GM12865 (cell line): Measurements from ENCODE around the gene HOXC6.

Experiments
- DNase-seq: peaks from one replicate; pipeline ENCODE4 v3.0.0; 2010; ENCODE audit warnings: low read depth
- H3K4me3 ChIP-seq: 2 replicates; pipeline ENCODE4 v1.5.1; 2011; ENCODE audit warnings: mild to moderate bottlenecking, low read depth, low read length, control low read depth
- CTCF ChIP-seq: IDR thresholded peaks from 2 replicates; pipeline ENCODE4 v1.5.1; 2011; ENCODE audit warnings: low read length, control low read depth, low read depth, inconsistent platforms; ENCODE audit not compliant: insufficient read depth; ENCODE audit errors: missing control alignments

The HOXC6 gene

DNA sequence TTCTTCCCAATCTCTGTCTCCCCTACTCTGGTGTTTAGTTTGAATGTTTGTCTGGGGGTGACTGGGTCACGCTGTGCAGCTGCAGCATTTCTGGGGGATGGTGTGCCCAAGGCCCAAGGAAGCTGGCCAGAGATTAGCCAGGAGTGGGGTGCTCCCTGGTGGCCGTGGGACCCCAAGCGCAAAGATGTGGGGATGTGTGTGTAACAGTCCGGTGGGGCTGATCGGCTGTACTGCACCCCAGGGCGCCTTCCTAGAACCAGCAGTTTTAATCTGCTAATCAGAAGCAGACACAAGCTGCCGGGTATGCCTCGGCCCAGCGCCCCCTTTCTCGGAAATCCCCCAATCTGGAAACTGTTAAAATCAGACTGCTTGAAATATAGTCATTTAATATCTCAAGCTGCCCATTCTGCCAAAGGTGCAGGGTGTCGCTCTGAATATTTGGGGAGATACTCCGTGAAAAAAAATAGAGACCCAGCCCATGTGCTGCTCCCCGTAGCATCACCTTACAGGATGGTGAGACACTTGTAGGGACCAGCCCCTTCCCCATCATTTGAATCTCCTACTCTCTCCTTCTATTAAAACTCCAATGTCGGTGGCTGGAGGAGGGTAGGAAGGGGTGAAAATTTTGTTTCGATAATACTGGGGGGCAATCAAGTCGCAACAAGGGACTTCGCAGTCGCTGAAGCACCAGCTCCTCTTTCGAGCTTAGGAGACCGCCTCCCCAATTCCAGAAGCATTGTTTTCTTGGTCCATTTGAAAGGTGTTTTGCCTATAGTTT is 24.0 kb upstream of the HOXC6 start:
- TF ChIP-seq CTCF, result no peak
- DNase-seq, result no peak
- no peak overlapping the region for H3K4me3 ChIP-seq

DNA sequence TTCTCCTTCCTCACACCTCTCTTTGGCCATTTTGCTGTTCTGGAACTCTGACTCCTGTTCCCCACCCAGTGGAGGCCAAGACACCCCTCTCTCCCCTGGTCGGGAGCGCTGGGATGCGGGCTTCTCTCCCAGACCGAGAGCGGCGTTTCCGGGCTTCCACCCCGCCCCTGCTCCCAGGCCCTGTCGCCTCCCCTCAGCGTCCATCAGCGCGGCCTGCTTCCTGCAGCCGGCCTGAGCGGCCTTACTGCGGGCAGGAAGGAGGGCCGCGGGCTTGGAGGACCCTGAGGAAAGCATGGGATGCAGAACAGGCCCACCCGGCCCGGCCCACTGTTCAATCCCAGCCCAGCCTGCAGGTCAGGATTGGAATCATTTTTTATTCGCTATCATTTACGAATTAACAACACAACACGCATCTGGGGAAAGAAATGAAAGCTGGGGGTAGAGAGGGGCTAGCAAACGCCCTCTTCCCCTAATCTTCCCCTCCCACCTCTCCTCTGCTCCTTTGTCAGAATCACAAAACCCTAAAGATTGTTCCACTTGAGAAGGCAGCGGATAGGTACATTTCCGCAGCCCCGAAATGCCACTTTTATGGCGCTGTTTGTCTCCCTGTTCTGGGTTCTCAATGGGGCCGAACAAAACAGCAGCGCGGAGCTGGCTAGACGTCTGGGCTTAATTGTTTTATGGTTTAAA is 23.3 kb upstream of the HOXC6 start:
- TF ChIP-seq CTCF, result no peak
- DNase-seq, result no peak
- H3K4me3 ChIP-seq, result no peak overlapping the region

- no peak overlapping the region for H3K4me3 ChIP-seq
- no peak for DNase-seq
- no peak for TF ChIP-seq CTCF
Observed at GRCh38 chr12:54005531-54005852, 22.7 kb upstream of the HOXC6 start.

DNA sequence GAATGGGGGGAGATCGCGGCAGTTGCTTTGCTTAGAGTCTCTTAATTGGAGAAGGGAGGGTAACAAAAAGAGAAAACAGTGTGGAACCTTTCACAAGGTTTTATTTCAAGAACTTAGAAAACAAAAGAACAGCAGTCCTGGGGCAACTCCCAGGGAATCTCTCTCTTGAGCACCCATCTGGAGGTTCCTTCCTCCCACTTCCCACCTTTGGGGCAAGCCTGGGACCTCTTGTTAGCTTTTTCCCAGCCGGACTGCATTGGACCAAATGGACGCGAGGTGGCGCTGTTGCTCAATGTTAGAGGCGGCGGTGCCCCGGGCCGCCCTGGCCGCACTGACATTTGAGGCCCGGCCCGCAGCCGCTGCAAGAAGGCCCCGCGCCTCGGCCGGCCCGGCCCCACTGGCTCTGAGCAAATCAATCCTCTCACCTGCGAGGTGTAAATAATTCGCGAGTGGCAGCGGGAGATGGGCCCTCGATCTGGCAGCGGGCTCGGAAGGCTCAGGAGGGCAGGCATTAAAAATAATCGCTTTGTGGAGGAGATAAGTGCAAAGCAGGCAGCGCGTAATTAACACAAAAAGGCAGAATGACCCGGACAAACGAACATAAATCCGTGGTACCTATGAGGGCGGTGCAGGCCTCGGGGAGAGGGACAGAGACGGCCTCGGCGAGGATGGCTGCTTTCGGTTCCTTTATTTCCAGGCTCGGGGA is 22.2 kb upstream of the HOXC6 start:
- TF ChIP-seq CTCF, result peak; percentile 81
- peak overlapping the region; percentile 17 for H3K4me3 ChIP-seq
- peak; percentile 80 for DNase-seq

GRCh38 chr12:54006559-54007220 is 21.6 kb upstream of the HOXC6 start:
- H3K4me3 ChIP-seq, result peak overlapping the region; percentile 17; the same call in 1 of the 2 replicates
- no peak for DNase-seq
- TF ChIP-seq CTCF, result no peak

DNA sequence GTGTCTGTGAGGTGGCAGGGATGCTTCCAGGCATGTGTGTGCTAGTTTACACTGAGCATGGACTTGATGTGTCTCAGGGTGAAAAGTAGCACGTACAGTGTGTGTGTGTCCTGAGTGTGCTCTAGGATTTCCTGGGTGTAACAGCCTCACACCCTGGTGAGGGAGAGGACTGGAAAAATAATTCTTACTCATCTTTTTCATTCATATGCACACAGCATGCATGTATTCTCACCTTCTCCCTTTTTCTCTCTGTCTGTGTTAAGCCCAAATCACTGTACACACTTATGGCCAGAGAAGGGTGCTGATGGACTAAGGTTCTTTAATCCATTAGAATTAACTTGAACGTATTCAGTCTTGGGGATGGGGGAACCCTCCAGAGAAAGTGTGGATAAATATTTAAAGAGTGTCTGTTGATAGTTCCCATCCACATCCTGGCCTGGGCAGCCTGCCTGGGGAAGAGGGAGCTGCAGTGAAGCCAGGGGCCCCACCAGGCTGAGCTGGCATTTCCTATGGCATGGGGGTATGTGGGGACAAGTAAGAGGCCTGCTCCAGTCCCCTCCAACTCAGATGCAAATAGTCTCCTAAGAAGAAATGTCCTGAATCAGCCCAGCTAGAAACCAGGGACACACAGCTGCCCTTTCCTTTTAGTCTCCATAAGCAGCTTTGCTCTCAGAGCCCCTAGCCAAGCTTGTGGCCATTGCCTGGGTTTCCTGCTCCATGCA is 20.5 kb upstream of the HOXC6 start:
- H3K4me3 ChIP-seq, result no peak overlapping the region
- DNase-seq, result no peak
- no peak for TF ChIP-seq CTCF
